ENCODE results near the gene PTMA. TPM values are rescaled to one million over a fixed set of nuclear protein-coding genes. Genes with fewer than 3 reads are reported as not detected.

Gene PTMA
- polyA plus RNA-seq, 1 of the 3 experiments (the other 2 are of a cell fraction), result 767 TPM

- no peak for DNase-seq
- peaks cover 18% of the 10 kb centered on the region for H3K79me2 ChIP-seq (ENCODE audit: insufficient read depth)
- H3K27me3 ChIP-seq (ENCODE audit: insufficient read depth), result no peaks in the 10 kb centered on the region
- no peak overlapping the region for H2AFZ ChIP-seq (ENCODE audit: low read depth)
- no peak overlapping the region for H3K27ac ChIP-seq (ENCODE audit: low read depth in 2 of 2, low read length in 1 of 2)
- H3K9me3 ChIP-seq, result no peaks in the 10 kb centered on the region
- no peak overlapping the region for H3K9ac ChIP-seq
- 100% methylated on average over 3 of the region's 3 CpGs for WGBS (ENCODE audit: low lambda C conversion rate)
- no peak overlapping the region for H3K4me3 ChIP-seq (ENCODE audit: low read depth in 2 of 2, low read length in 1 of 2)
- CTCF ChIA-PET, result interaction anchor here (0.8 to 34.6 kb wide), 5 partner anchors 11 to 100 kb away, joined by 3 to 1218 read pairs (median 3); no protein-coding TSS in a partner anchor
- POLR2A ChIA-PET, result interaction anchor here (1.2 kb wide), 1 partner anchor 9 kb away, joined by 3 read pairs; no protein-coding TSS in a partner anchor
- H3K4me1 ChIP-seq (ENCODE audit: control insufficient read depth in 1 of 2, insufficient read depth in 2 of 2, low read depth in 1 of 2, low read length in 1 of 2), result peaks cover 0 to 11% of the 10 kb centered on the region in 2 experiments; a peak in 1 of 4 replicates
- H3K9me2 ChIP-seq, result no peaks in the 10 kb centered on the region
- H3K4me2 ChIP-seq, result no peak overlapping the region
- TF ChIP-seq JUND (IDR thresholded peaks at IDR 0.05) (no peak), FOXJ3 (CRISPR knock-in tag; IDR thresholded peaks at IDR 0.05) (no peak), RAD21 (IDR thresholded peaks at IDR 0.05; ENCODE audit: low read length) (no peak), EP300 (IDR thresholded peaks at IDR 0.05; ENCODE audit: borderline replicate concordance in 1 of 2, low read depth in 1 of 2, low read length in 1 of 2) (no peak), TCF12 (IDR thresholded peaks at IDR 0.05) (no peak), GATA2 (CRISPR knock-in tag; IDR thresholded peaks at IDR 0.05) (no peak), TAF1 (IDR thresholded peaks at IDR 0.05; ENCODE audit: borderline replicate concordance, low read depth, low read length) (no peak), FOXM1 (IDR thresholded peaks at IDR 0.05; ENCODE audit: low read depth) (no peak), FOSL2 (IDR thresholded peaks at IDR 0.05; ENCODE audit: borderline replicate concordance, low read depth) (no peak), RCOR1 (IDR thresholded peaks at IDR 0.05; ENCODE audit: low read length) (no peak), MXI1 (IDR thresholded peaks at IDR 0.05; ENCODE audit: low read depth, low read length) (no peak), EZH2phosphoT487 (IDR thresholded peaks at IDR 0.05; ENCODE audit: borderline replicate concordance, low read depth) (no peak), NFIC (IDR thresholded peaks at IDR 0.05; ENCODE audit: borderline replicate concordance) (no peak), MEF2A (IDR thresholded peaks at IDR 0.05; ENCODE audit: borderline replicate concordance, low read depth) (no peak), ELF1 (IDR thresholded peaks at IDR 0.05) (no peak), TEAD4 (IDR thresholded peaks at IDR 0.05; ENCODE audit: borderline replicate concordance, insufficient read depth) (no peak)
- TF ChIP-seq, protein P1, sequence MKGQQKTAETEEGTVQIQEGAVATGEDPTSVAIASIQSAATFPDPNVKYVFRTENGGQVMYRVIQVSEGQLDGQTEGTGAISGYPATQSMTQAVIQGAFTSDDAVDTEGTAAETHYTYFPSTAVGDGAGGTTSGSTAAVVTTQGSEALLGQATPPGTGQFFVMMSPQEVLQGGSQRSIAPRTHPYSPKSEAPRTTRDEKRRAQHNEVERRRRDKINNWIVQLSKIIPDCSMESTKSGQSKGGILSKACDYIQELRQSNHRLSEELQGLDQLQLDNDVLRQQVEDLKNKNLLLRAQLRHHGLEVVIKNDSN (IDR thresholded peaks at IDR 0.05; ENCODE audit: borderline replicate concordance, low read depth), result no peak
- TF ChIP-seq, protein P2, sequence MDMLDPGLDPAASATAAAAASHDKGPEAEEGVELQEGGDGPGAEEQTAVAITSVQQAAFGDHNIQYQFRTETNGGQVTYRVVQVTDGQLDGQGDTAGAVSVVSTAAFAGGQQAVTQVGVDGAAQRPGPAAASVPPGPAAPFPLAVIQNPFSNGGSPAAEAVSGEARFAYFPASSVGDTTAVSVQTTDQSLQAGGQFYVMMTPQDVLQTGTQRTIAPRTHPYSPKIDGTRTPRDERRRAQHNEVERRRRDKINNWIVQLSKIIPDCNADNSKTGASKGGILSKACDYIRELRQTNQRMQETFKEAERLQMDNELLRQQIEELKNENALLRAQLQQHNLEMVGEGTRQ (IDR thresholded peaks at IDR 0.05; ENCODE audit: borderline replicate concordance, low read depth, low read length), result no peak
- TF ChIP-seq, protein P3, sequence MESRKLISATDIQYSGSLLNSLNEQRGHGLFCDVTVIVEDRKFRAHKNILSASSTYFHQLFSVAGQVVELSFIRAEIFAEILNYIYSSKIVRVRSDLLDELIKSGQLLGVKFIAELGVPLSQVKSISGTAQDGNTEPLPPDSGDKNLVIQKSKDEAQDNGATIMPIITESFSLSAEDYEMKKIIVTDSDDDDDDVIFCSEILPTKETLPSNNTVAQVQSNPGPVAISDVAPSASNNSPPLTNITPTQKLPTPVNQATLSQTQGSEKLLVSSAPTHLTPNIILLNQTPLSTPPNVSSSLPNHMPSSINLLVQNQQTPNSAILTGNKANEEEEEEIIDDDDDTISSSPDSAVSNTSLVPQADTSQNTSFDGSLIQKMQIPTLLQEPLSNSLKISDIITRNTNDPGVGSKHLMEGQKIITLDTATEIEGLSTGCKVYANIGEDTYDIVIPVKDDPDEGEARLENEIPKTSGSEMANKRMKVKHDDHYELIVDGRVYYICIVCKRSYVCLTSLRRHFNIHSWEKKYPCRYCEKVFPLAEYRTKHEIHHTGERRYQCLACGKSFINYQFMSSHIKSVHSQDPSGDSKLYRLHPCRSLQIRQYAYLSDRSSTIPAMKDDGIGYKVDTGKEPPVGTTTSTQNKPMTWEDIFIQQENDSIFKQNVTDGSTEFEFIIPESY (IDR thresholded peaks at IDR 0.05; ENCODE audit: borderline replicate concordance, low read depth), result no peak
- H3K36me3 ChIP-seq (replicated peaks in 1 of 2; ENCODE audit: control insufficient read depth in 1 of 2, insufficient read depth in 2 of 2, low read length in 1 of 2), result no peaks in the 10 kb centered on the region
- H3F3A ChIP-seq (replicated peaks; ENCODE audit: insufficient read depth), result no peaks in the 10 kb centered on the region
- H4K20me1 ChIP-seq (ENCODE audit: insufficient read depth), result peaks cover 6% of the 10 kb centered on the region
Measured at GRCh38 chr2:231704017-231704416, 4.3 kb upstream of the PTMA start.

Measured in SK-N-SH (cell line).